Activated CD4-positive, CD25-positive, alpha-beta regulatory T cell treated with anti-CD3 and anti-CD28 coated beads, Interleukin-2, amount 50 U/mL, for 24 hours (primary cell): Measurements from ENCODE around the gene KCNIP4.
A peak's percentile ranks its signal among the peaks of the same experiment; 100 is the strongest.

ENCODE experiments used
- ATAC-seq, 2 donors: fragments of 150-1000 bp; cut with Tn5 transposase; one replicate each; pipeline ENCODE4 v1.10.0; 2021; ENCODE audit warnings: mild to moderate bottlenecking in 1 of 2, moderate library complexity in 1 of 2

The KCNIP4 gene

GRCh38 chr4:21900211-21900610 lies 48.4 kb downstream of the KCNIP4 start:
- no peak for ATAC-seq

GRCh38 chr4:21898101-21898500 lies 50.5 kb downstream of the KCNIP4 start:
- ATAC-seq = no peak

- no peak for ATAC-seq
Measured at GRCh38 chr4:21896767-21897166, 51.8 kb downstream of the KCNIP4 start.

- no peak for ATAC-seq
Measured at GRCh38 chr4:21893136-21893535, 55.4 kb downstream of the KCNIP4 start.

GRCh38 chr4:21890231-21890630 lies 58.3 kb downstream of the KCNIP4 start:
- no peak for ATAC-seq

- ATAC-seq = no peak
Measured at GRCh38 chr4:21888195-21888976, 60.2 kb downstream of the KCNIP4 start.

GRCh38 chr4:21887481-21887880 lies 61.1 kb downstream of the KCNIP4 start:
- ATAC-seq = no peak

GRCh38 chr4:21885770-21886169 lies 62.8 kb downstream of the KCNIP4 start:
- ATAC-seq = no peak

- no peak for ATAC-seq
Measured at GRCh38 chr4:21885241-21885640, 63.3 kb downstream of the KCNIP4 start.

GRCh38 chr4:21884615-21885014 lies 64.0 kb downstream of the KCNIP4 start:
- no peak for ATAC-seq

GRCh38 chr4:21882051-21882839 lies 66.3 kb downstream of the KCNIP4 start:
- peak in 1 of 2 donors; percentile 41 for ATAC-seq

- no peak for ATAC-seq
Measured at GRCh38 chr4:21879187-21879586, 69.4 kb downstream of the KCNIP4 start.

GRCh38 chr4:21876711-21877110 lies 71.9 kb downstream of the KCNIP4 start:
- ATAC-seq = no peak

GRCh38 chr4:21873145-21873544 lies 75.4 kb downstream of the KCNIP4 start:
- ATAC-seq = no peak

- no peak for ATAC-seq
Measured at GRCh38 chr4:21872101-21872500, 76.5 kb downstream of the KCNIP4 start.

- no peak for ATAC-seq
Measured at GRCh38 chr4:21869978-21870745, 78.4 kb downstream of the KCNIP4 start.

- ATAC-seq = no peak
Measured at GRCh38 chr4:21864686-21865085, 83.9 kb downstream of the KCNIP4 start.

- no peak for ATAC-seq
Measured at GRCh38 chr4:21862917-21863316, 85.7 kb downstream of the KCNIP4 start.

- no peak for ATAC-seq
Measured at GRCh38 chr4:21858971-21859370, 89.6 kb downstream of the KCNIP4 start.

GRCh38 chr4:21856754-21857153 lies 91.8 kb downstream of the KCNIP4 start:
- no peak for ATAC-seq

- ATAC-seq = no peak
Measured at GRCh38 chr4:21856301-21856700, 92.3 kb downstream of the KCNIP4 start.

GRCh38 chr4:21849077-21849476 lies 99.5 kb downstream of the KCNIP4 start:
- no peak for ATAC-seq

- no peak for ATAC-seq
Measured at GRCh38 chr4:21848021-21848420, 100.6 kb downstream of the KCNIP4 start.
